ENCODE data around the gene NOVA2.
A peak's percentile ranks its signal among the peaks of the same experiment; 100 is the strongest.

NOVA2 gene

GRCh38 chr19:45895519-45895972, 78.1 kb downstream of the NOVA2 start:
- DNase-seq (ENCODE audit: low spot score) = no peak

DNA sequence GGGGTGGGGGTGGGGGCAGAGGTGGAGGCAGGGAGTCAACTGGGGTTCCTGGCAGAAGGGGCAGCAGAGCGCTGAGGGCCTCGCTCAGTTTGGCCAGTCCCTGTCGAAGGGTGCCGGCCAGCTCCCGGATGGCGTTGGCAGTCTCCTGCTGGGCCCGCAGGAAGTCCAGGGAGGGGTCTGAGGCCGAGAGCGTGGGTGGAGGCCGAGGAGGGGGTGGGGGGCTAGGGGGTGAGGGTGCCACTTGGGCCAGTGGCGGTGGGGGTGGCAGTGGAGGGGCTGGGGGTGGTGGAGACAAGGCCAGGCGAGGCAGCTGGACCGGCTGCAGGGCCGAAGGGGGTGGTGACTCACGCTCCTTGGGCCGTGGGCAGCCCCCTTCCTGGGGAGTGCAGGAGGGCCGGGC, 82.8 kb downstream of the NOVA2 start:
- DNase-seq (ENCODE audit: low spot score) = no peak

GRCh38 chr19:45889210-45889885, 84.3 kb downstream of the NOVA2 start:
- no peak for DNase-seq (ENCODE audit: low spot score)

DNA sequence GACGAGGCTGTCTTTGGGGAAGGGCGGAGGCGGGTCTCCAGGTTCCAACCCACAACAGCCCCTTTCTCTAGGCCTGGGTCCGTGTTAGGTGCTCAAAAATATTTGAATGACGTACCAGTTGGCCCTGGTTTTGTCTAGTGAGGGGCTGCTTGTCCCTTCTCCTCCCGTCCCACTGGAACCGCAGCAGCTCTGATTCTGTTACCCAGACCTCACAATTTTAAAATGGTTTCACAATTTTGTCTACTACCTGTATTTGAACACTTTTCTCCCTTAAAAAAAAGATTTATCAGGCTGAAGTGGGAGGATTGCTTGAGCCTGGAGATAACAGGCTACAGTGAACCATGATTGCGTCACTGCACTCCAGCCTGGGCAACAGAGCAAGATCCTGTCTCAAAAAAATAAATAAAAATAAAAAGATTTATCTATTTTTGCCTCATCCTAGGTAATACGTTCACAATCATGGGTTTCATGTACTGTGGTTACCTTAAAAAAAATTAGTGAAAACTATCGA, 86.4 kb downstream of the NOVA2 start:
- no peak for DNase-seq (ENCODE audit: low spot score)

- peak; percentile 95 for DNase-seq (ENCODE audit: low spot score)
Measured at GRCh38 chr19:45886427-45887199, 87.1 kb downstream of the NOVA2 start.

- peak; percentile 94 for DNase-seq (ENCODE audit: low spot score)
Measured at GRCh38 chr19:45885556-45886426, 87.9 kb downstream of the NOVA2 start, which contains the start of gene IRF2BP1. Gene IRF2BP1, minus strand, starts transcription at chr19:45886141. Its CDS starts 367 bp downstream, at chr19:45885774.

GRCh38 chr19:45884682-45885555, 88.7 kb downstream of the NOVA2 start:
- DNase-seq (ENCODE audit: low spot score) = no peak

- DNase-seq (ENCODE audit: low spot score) = no peak
Measured at GRCh38 chr19:45883881-45884681, 89.6 kb downstream of the NOVA2 start.
